GM12878 (cell line): Measurements from ENCODE around the gene IQCK. TPM values are rescaled to one million over a fixed set of nuclear protein-coding genes. Genes with fewer than 3 reads are reported as not detected.

Experiments used
- ATAC-seq: fragments of 200-7000 bp; cut with Tn5 transposase; 3 replicates; pipeline ENCODE4 v1.9.1; 2020; ENCODE audit warnings: mild to moderate bottlenecking, moderate library complexity
- BruUV-seq: library from RNA; stranded (reverse); fragments of 400-500 nt; replicated peaks from 2 replicates; lab custom pipeline; 2021; lab: Mats Ljungman, UMichigan
- CTCF ChIA-PET: fragments of 300-600 bp; sonication (Branson Sonifier 250); formaldehyde crosslinking; extraction: SDS; loops from one replicate; lab custom pipeline; 2021; ENCODE audit warnings: inconsistent platforms; lab: Yijun Ruan, JAX
- POLR2A ChIA-PET: fragments of 350-600 bp; formaldehyde crosslinking; extraction: SDS; loops from one replicate; lab custom pipeline; 2021; ENCODE audit warnings: inconsistent platforms; lab: Charles Lee
- RAD21 ChIA-PET: fragments of 300-600 bp; sonication (Branson Sonifier 250); formaldehyde crosslinking; loops from one replicate; lab custom pipeline; 2023; ENCODE audit warnings: antibody characterized with exemption; ENCODE audit not compliant: unreplicated experiment; lab: Charles Lee
- SMC1A ChIA-PET: fragments of 300-600 bp; sonication (Branson Sonifier 250); formaldehyde crosslinking; loops from one replicate; lab custom pipeline; 2023; ENCODE audit not compliant: unreplicated experiment, uncharacterized antibody; lab: Charles Lee
- DNase-seq: peaks from one replicate; pipeline ENCODE4 v3.0.0-alpha.2; 2011; ENCODE audit warnings: low read depth, low spot score
- FAIRE-seq: peaks from 3 replicates; lab custom pipeline; 2011; peaks lifted over from hg19 to GRCh38; lab: Jason Lieb, UNC
- H2AFZ ChIP-seq: 2 replicates; pipeline ENCODE4 v1.6.0; 2011; ENCODE audit warnings: low read depth, low read length, control low read depth; ENCODE audit not compliant: control insufficient read depth
- H3K27ac ChIP-seq: 2 replicates; pipeline ENCODE4 v1.5.1; 2011; ENCODE audit warnings: control low read depth; ENCODE audit not compliant: control insufficient read depth, insufficient read depth
- H3K27me3 ChIP-seq, 2 experiments: replicated peaks in 1 of 2; 2 replicates each; pipeline versions ENCODE4 v1.6.0 to v1.6.1; 2011; ENCODE audit warnings: low read length in 1 of 2; ENCODE audit not compliant: control insufficient read depth in 2 of 2, insufficient read depth in 2 of 2
- H3K36me3 ChIP-seq, 2 experiments: 2 replicates each; pipeline ENCODE4 v1.5.1; 2011; ENCODE audit warnings: low read length in 1 of 2; ENCODE audit not compliant: control insufficient read depth in 2 of 2, insufficient read depth in 2 of 2
- H3K4me1 ChIP-seq: 2 replicates; pipeline ENCODE4 v1.6.1; 2011; ENCODE audit warnings: mild to moderate bottlenecking, low read length, moderate library complexity, mixed read lengths; ENCODE audit not compliant: control insufficient read depth, insufficient read depth
- H3K4me2 ChIP-seq: 2 replicates; pipeline ENCODE4 v1.6.0; 2011; ENCODE audit warnings: control low read depth; ENCODE audit not compliant: control insufficient read depth, insufficient read depth
- H3K4me3 ChIP-seq: fragments of 200-600 bp; sonication (generic); 2 replicates; pipeline ENCODE4 v1.5.1; 2016
- H3K79me2 ChIP-seq: 2 replicates; pipeline ENCODE4 v1.6.0; 2011; ENCODE audit warnings: low read length; ENCODE audit not compliant: control insufficient read depth, insufficient read depth
- H3K9ac ChIP-seq: 2 replicates; pipeline ENCODE4 v1.8.0; 2011; ENCODE audit warnings: low read length, control low read depth, mixed read lengths; ENCODE audit not compliant: control insufficient read depth, insufficient read depth
- H3K9me3 ChIP-seq: replicated peaks from 3 replicates; pipeline ENCODE4 v1.5.1; 2011; ENCODE audit warnings: mild to moderate bottlenecking, low read length; ENCODE audit not compliant: control insufficient read depth, insufficient read depth
- H4K20me1 ChIP-seq: 2 replicates; pipeline ENCODE4 v1.6.0; 2011; ENCODE audit not compliant: control insufficient read depth, insufficient read depth
- CBX5 ChIP-seq: sonication (generic); IDR thresholded peaks from 2 replicates; pipeline ENCODE4 v1.6.1; 2016; ENCODE audit warnings: low read depth, moderate library complexity, mild to moderate bottlenecking, inconsistent platforms
- CREB1 ChIP-seq: IDR thresholded peaks from 2 replicates; pipeline ENCODE4 v1.6.1; 2012; ENCODE audit warnings: low read depth, mild to moderate bottlenecking, inconsistent platforms
- FOXK2 ChIP-seq: fragments of 450-650 bp; IDR thresholded peaks from 2 replicates; pipeline ENCODE4 v1.6.1; 2017; ENCODE audit warnings: mild to moderate bottlenecking, moderate library complexity
- HDAC2 ChIP-seq: fragments of 200-600 bp; sonication (generic); IDR thresholded peaks from 2 replicates; pipeline ENCODE4 v1.6.1; 2017
- IRF5 ChIP-seq: fragments of 450-650 bp; IDR thresholded peaks from 2 replicates; pipeline ENCODE4 v1.6.1; 2017; ENCODE audit warnings: borderline replicate concordance
- JUND ChIP-seq: IDR thresholded peaks from 2 replicates; pipeline ENCODE4 v1.6.1; 2012; ENCODE audit warnings: low read depth, mild to moderate bottlenecking, low read length, improper control_type of control experiment, moderate library complexity
- MYC ChIP-seq: IDR thresholded peaks from 2 replicates; pipeline ENCODE4 v1.6.1; 2011; ENCODE audit warnings: mild to moderate bottlenecking, low read length, moderate library complexity, inconsistent platforms; ENCODE audit not compliant: insufficient read depth, insufficient replicate concordance, insufficient read length, severe bottlenecking
- RELB ChIP-seq: fragments of 450-650 bp; IDR thresholded peaks from 2 replicates; pipeline ENCODE4 v1.6.1; 2017; ENCODE audit warnings: low read depth, mild to moderate bottlenecking, moderate library complexity
- SKIL ChIP-seq: fragments of 450-650 bp; IDR thresholded peaks from 2 replicates; pipeline ENCODE4 v1.6.1; 2017; ENCODE audit warnings: mild to moderate bottlenecking, low read depth, inconsistent platforms; ENCODE audit not compliant: poor library complexity, severe bottlenecking
- SPI1 ChIP-seq: IDR thresholded peaks from 2 replicates; pipeline ENCODE4 v1.6.1; 2011; ENCODE audit warnings: low read depth, mild to moderate bottlenecking, low read length, moderate library complexity, borderline replicate concordance; ENCODE audit not compliant: insufficient read depth
- SREBF1 ChIP-seq: IDR thresholded peaks from 2 replicates; pipeline ENCODE4 v1.6.1; 2012; ENCODE audit warnings: mild to moderate bottlenecking, low read length
- TAF1 ChIP-seq: IDR thresholded peaks from 2 replicates; pipeline ENCODE4 v1.6.1; 2011; ENCODE audit warnings: mild to moderate bottlenecking, low read depth, low read length, borderline replicate concordance
- TCF12 ChIP-seq: IDR thresholded peaks from 2 replicates; pipeline ENCODE4 v1.6.1; 2011; ENCODE audit warnings: low read depth, mild to moderate bottlenecking, low read length
- ZBED1 ChIP-seq: IDR thresholded peaks from 2 replicates; pipeline ENCODE4 v1.6.1; 2016; ENCODE audit warnings: borderline replicate concordance
- ZBTB4 ChIP-seq: fragments of 450-650 bp; formaldehyde crosslinking; IDR thresholded peaks from 2 replicates; pipeline ENCODE4 v1.4.0; 2022; ENCODE audit warnings: mild to moderate bottlenecking, moderate library complexity
- ZNF217 ChIP-seq: fragments of 450-650 bp; IDR thresholded peaks from 2 replicates; pipeline ENCODE4 v1.6.1; 2017; ENCODE audit warnings: antibody characterized with exemption, mild to moderate bottlenecking
- WGBS: methylation state at CpG from one replicate; pipeline ENCODE4 v1.1.6; 2016; ENCODE audit warnings: low lambda C conversion rate; ENCODE audit not compliant: insufficient replicate concordance, insufficient coverage; ENCODE audit errors: missing lambda C conversion rate; 5-methylcytosine and 5-hydroxymethylcytosine counted together
- in situ Hi-C: fragments of 300-500 bp; cut with MboI; formaldehyde crosslinking; loops from 9 replicates; pipeline ENCODE4 v1.14.3; 2018; ENCODE audit warnings: mixed read lengths
- intact Hi-C: fragments of 100-400 bp; cut with micrococcal nuclease; formaldehyde crosslinking; loops from one replicate; pipeline ENCODE4 v1.14.2; 2022; ENCODE audit not compliant: unreplicated experiment
- polyA plus RNA-seq, 11 experiments: library from polyadenylated mRNA; depleted of rRNA in 4 of 11; unstranded in 6 of 11; stranded (reverse) in 5 of 11; fragments of >200 nt; fragmentation: Nextera tagmentation in 4 of 11; fragmentation: Illumina TruSeq in 1 of 11; extraction: Ambion mirVana in 4 of 11; extraction: Trizol in 1 of 11; gene quantifications; 1 replicate in 1 of 11; 2 replicates in 10 of 11; pipeline versions ENCODE4 v1.2.1 to v1.2.3, GENCODE V29; 2011 to 2016; ENCODE audit warnings: inconsistent platforms in 2 of 11, missing spikeins in 2 of 11, low read depth in 1 of 11
- total RNA-seq, 4 experiments: library from RNA; depleted of rRNA in 3 of 4; stranded (reverse); fragments of >200 nt in 3 of 4; fragmentation: Illumina TruSeq in 1 of 4; extraction: Trizol in 1 of 4; gene quantifications; 2 replicates each; pipeline versions ENCODE4 v1.2.1 to v1.2.3, GENCODE V29; 2013 to 2021

The IQCK gene
- total and polyA plus RNA-seq, 10 of the 15 experiments (the other 5 are each of a cell fraction or from before 2014, with no cell fraction given) = 1.0 to 4.2 (median 2.4) TPM

GRCh38 chr16:19861133-19861532 lies 143.1 kb downstream of the IQCK start:
- Histone ChIP-seq H3K4me2 (no peak overlapping the region), H2AFZ (no peak overlapping the region), H3K36me3 (no peaks in the 10 kb centered on the region), H4K20me1 (no peaks in the 10 kb centered on the region), H3K4me1 (no peaks in the 10 kb centered on the region), H3K79me2 (no peaks in the 10 kb centered on the region), H3K9ac (no peak overlapping the region), H3K4me3 (no peak overlapping the region), H3K27ac (no peak overlapping the region), H3K9me3 (no peaks in the 10 kb centered on the region), H3K27me3 (no peaks in the 10 kb centered on the region)
- DNase-seq (no peak), FAIRE-seq (no peak), ATAC-seq (no peak)
- in situ Hi-C loops (no loop called here), intact Hi-C loops (no loop called here)
- WGBS = 30% methylated on average over 3 of the region's 3 CpGs
- ChIA-PET POLR2A (no interaction called here), CTCF (interaction anchor here (0.6 kb wide), 1 partner anchor 120 kb away, joined by 3 read pairs; no protein-coding TSS in a partner anchor), SMC1A (no interaction called here), RAD21 (no interaction called here)
- BruUV-seq = no TSS peak
- no peak for TF ChIP-seq MYC
- TF ChIP-seq SREBF1 = no peak
- TF ChIP-seq SPI1 = no peak
- no peak for TF ChIP-seq ZNF217
- TF ChIP-seq CBX5 = no peak
- TF ChIP-seq TAF1 = no peak
- TF ChIP-seq JUND = no peak
- TF ChIP-seq IRF5 = no peak
- TF ChIP-seq HDAC2 = no peak
- TF ChIP-seq CREB1 = no peak
- TF ChIP-seq ZBED1 = no peak
- no peak for TF ChIP-seq RELB
- no peak for TF ChIP-seq FOXK2
- no peak for TF ChIP-seq ZBTB4 (CRISPR knock-in tag)
- no peak for TF ChIP-seq TCF12
- TF ChIP-seq SKIL = no peak
